MM.1S (cell line): Measurements from ENCODE around the gene ARGLU1.

Experiments used
- CTCF ChIP-seq: fragments of 300-600 bp; sonication (generic); IDR thresholded peaks from 2 replicates; pipeline ENCODE4 v1.5.1; 2016; ENCODE audit warnings: antibody characterized with exemption, low read length, mixed read lengths
- EZH2 ChIP-seq: fragments of 300-600 bp; sonication (generic); optimal IDR thresholded peaks from 2 replicates; pipeline ENCODE3; 2017; ENCODE audit warnings: low read depth, mild to moderate bottlenecking, antibody characterized with exemption, low read length, mixed read lengths

GRCh38 chr13:106527445-106527801 lies 40.5 kb downstream of the ARGLU1 start:
- TF ChIP-seq CTCF (no peak), EZH2 (no peak)
